Ascending aorta (tissue), 2 donors: ENCODE results near the gene YJEFN3. TPM values are rescaled to one million over a fixed set of nuclear protein-coding genes. Genes with fewer than 3 reads are reported as not detected.

ENCODE experiments used
- DNase-seq, 2 donors: peaks; one replicate each; pipeline ENCODE4 v3.0.0-alpha.2; 2019; ENCODE audit warnings: low spot score in 2 of 2
- H3K27ac ChIP-seq, 2 donors: fragments of 200-600 bp; sonication (generic); one replicate each; pipeline ENCODE4 v1.5.1; 2016 to 2017; ENCODE audit warnings: mild to moderate bottlenecking in 1 of 2
- H3K27me3 ChIP-seq: fragments of 200-600 bp; sonication (generic); one replicate; pipeline ENCODE4 v1.5.1; 2017
- H3K36me3 ChIP-seq, 2 donors: fragments of 200-600 bp; sonication (generic); one replicate each; pipeline ENCODE4 v1.5.1; 2016
- H3K4me1 ChIP-seq, 2 donors: fragments of 200-600 bp; sonication (generic); one replicate each; pipeline ENCODE4 v1.5.1; 2016 to 2017; ENCODE audit warnings: mild to moderate bottlenecking in 1 of 2
- H3K4me3 ChIP-seq, 2 donors: fragments of 200-600 bp; sonication (generic); one replicate each; pipeline ENCODE4 v1.5.1; 2016 to 2017; ENCODE audit warnings: mild to moderate bottlenecking in 1 of 2
- H3K9me3 ChIP-seq, 2 donors: fragments of 200-600 bp; sonication (generic); one replicate each; pipeline ENCODE4 v1.5.1; 2016
- CTCF ChIP-seq, 3 experiments: fragments of 200-600 bp in 2 of 3; fragments of 450-650 bp in 1 of 3; sonication (generic) in 2 of 3; IDR thresholded peaks; one replicate each; pipeline ENCODE4 v1.5.1; 2016 to 2019; ENCODE audit warnings: antibody characterized with exemption in 3 of 3, mild to moderate bottlenecking in 1 of 3, moderate library complexity in 1 of 3
- intact Hi-C: fragments of 100-400 bp; cut with DNase I; formaldehyde crosslinking; loops from one replicate; pipeline ENCODE4 v1.15.1; 2023
- total RNA-seq: library from RNA; depleted of rRNA; stranded (reverse); fragments of >200 nt; gene quantifications from one replicate; pipeline ENCODE4 v1.1.0, GENCODE V29; 2016

YJEFN3 gene
- total RNA-seq, 1 donor from 2014 or later = 3.5 TPM

DNA sequence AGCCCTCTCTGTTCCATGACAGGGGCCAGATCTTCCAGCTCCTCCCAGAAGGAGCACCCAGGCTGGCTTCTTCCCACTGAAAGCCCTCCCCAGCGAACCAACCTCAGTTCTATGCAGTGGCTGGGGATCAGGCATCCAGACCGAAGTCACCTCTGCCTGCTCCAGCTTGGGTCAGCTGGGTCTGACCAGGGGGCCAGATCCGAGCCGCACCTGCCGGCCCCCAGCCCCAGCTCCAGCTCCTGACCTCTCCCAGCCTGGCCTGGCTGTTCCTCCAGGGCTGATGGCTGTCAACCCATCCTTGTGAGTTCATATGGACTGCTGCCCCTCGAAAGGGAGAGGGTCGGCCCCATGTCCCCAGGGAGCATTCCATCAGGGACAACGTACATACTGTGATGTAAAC is 21.4 kb upstream of the YJEFN3 start:
- no peak for TF ChIP-seq CTCF (IDR thresholded peaks at IDR 0.05)
- no peak overlapping the region for H3K27ac ChIP-seq
- H3K27me3 ChIP-seq = no peaks in the 10 kb centered on the region
- peaks cover 0 to 4% of the 10 kb centered on the region in 2 donors for H3K4me1 ChIP-seq
- H3K36me3 ChIP-seq = peaks cover 25 to 45% of the 10 kb centered on the region in 2 donors
- H3K4me3 ChIP-seq = no peak overlapping the region
- DNase-seq = no peak
- intact Hi-C loops = no loop called here
- no peaks in the 10 kb centered on the region for H3K9me3 ChIP-seq

DNA sequence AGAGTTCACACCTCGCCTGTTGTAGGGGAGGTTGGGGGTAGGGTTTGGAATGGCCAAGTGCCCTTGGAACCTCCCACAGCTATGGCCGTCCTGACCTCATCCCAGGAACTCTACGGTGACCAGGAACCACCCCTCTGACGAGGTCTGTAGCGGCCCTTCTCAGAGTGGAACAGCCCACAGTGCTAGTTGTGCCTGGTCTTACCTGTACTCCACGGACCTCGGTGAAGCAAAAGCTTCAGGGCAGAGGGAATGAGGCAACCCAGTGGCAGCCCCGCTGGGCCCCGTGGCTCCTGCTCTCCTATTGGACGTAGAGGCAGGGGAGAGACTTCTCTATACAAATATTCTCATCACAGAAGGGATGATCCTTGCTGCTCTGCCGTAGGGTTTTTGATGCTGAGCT is 20.5 kb upstream of the YJEFN3 start:
- Histone ChIP-seq H3K27ac (no peak overlapping the region), H3K4me1 (peaks cover 0 to 4% of the 10 kb centered on the region in 2 donors), H3K36me3 (peaks cover 16 to 37% of the 10 kb centered on the region in 2 donors), H3K4me3 (no peak overlapping the region), H3K27me3 (no peaks in the 10 kb centered on the region), H3K9me3 (no peaks in the 10 kb centered on the region)
- intact Hi-C loops = no loop called here
- no peak for TF ChIP-seq CTCF (IDR thresholded peaks at IDR 0.05)
- no peak for DNase-seq

DNA sequence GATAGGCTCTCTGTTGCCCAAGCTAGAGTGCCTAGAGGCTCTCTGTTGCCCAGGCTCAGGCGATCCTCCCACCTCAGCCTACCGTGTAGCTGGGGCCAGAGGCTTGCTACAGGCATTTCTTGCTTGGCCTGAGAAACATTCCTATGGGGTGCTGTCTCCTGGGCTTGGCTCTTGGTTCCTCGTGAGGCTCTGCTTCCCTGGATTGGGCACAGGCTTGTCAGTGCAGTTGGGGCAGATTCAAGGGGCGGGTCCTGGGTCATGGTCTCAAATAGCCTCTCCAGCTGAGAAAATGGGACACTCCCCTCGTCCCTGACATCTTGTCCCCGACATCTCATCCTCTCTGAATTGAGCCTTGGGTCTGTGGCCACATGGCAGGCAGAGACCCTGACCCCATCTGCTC is 18.3 kb upstream of the YJEFN3 start:
- intact Hi-C loops = loop anchor here (10.0 kb wide), 1 partner anchor 316 kb away; the partner anchor contains the start of genes BORCS8 and RFXANK
- no peak for TF ChIP-seq CTCF (IDR thresholded peaks at IDR 0.05)
- Histone ChIP-seq H3K27ac (no peak overlapping the region), H3K36me3 (peaks cover 3 to 14% of the 10 kb centered on the region in 2 donors), H3K4me3 (no peak overlapping the region), H3K9me3 (no peaks in the 10 kb centered on the region), H3K27me3 (no peaks in the 10 kb centered on the region), H3K4me1 (peaks cover 0 to 8% of the 10 kb centered on the region in 2 donors)
- no peak for DNase-seq

- Histone ChIP-seq H3K4me1 (peaks cover 6 to 14% of the 10 kb centered on the region in 2 donors), H3K4me3 (no peak overlapping the region), H3K27ac (no peak overlapping the region), H3K9me3 (no peaks in the 10 kb centered on the region), H3K36me3 (no peaks in the 10 kb centered on the region), H3K27me3 (no peaks in the 10 kb centered on the region)
- TF ChIP-seq CTCF (IDR thresholded peaks at IDR 0.05) = no peak
- intact Hi-C loops = loop anchor here (10.0 kb wide), 1 partner anchor 319 kb away; the partner anchor contains the start of genes BORCS8 and RFXANK
- no peak for DNase-seq
Observed at GRCh38 chr19:19513682-19514081, 15.0 kb upstream of the YJEFN3 start.

DNA sequence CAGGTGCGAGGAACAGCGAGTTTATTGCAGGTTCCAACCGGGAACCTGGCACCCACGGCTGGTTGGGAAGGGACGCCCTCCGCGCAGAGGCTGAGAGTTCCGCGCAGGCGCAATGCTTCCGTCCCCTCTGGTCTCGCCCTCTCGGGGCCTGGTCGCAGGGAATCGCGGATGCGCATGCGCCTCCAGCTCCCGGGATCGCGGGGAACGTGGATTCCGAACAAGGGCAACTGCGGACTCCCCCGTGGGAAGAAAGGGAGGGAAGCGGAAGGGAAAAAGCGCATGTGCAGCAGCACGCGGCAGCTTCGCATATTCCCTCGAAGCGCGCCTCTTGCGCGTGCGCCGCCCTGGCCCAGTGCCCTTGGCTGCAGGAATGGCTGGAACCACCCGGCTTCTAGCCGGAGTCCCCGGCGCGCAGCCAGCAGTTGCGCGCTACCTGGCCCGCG is 14.5 kb upstream of the YJEFN3 start:
- DNase-seq = peak in 1 of 2 donors; percentile 81
- H3K36me3 ChIP-seq = no peaks in the 10 kb centered on the region
- H3K27me3 ChIP-seq = no peaks in the 10 kb centered on the region
- H3K9me3 ChIP-seq = no peaks in the 10 kb centered on the region
- peaks cover 6 to 14% of the 10 kb centered on the region in 2 donors for H3K4me1 ChIP-seq
- peak overlapping the region in 1 of 2 donors; percentile 83 for H3K4me3 ChIP-seq
- no peak for TF ChIP-seq CTCF (IDR thresholded peaks at IDR 0.05)
- H3K27ac ChIP-seq = no peak overlapping the region
- intact Hi-C loops = loop anchor here (10.0 kb wide), 1 partner anchor 319 kb away; the partner anchor contains the start of genes BORCS8 and RFXANK
